Type B pancreatic cell (in vitro differentiated cells): ENCODE results near the gene TMEM213. TPM values are rescaled to one million over a fixed set of nuclear protein-coding genes. Genes with fewer than 3 reads are reported as not detected.

Experiments used
- DNase-seq: peaks from one replicate; pipeline ENCODE4 v3.0.0; 2021; ENCODE audit warnings: mixed read lengths; ENCODE audit not compliant: unreplicated experiment; ENCODE audit errors: extremely low spot score
- H3K27ac Mint-ChIP-seq: 2 replicates; pipeline ENCODE4 v1.8.0; 2021; ENCODE audit warnings: mild to moderate bottlenecking, mixed read lengths
- H3K27me3 Mint-ChIP-seq: 2 replicates; pipeline ENCODE4 v1.8.0; 2021; ENCODE audit warnings: mixed read lengths
- H3K36me3 Mint-ChIP-seq: 2 replicates; pipeline ENCODE4 v1.8.0; 2021; ENCODE audit warnings: mixed read lengths
- H3K4me1 Mint-ChIP-seq: one replicate; pipeline ENCODE4 v1.8.0; 2021; ENCODE audit warnings: mixed read lengths; ENCODE audit not compliant: unreplicated experiment
- H3K4me3 Mint-ChIP-seq: 2 replicates; pipeline ENCODE4 v1.8.0; 2021; ENCODE audit warnings: mild to moderate bottlenecking, mixed read lengths
- H3K9me3 Mint-ChIP-seq: 2 replicates; pipeline ENCODE4 v1.8.0; 2021; ENCODE audit warnings: mixed read lengths
- long read RNA-seq: library from polyadenylated mRNA; unstranded; transcript quantifications from one replicate; pipeline ENCODE4 v2.0.0, GENCODE V29; 2020
- total RNA-seq: library from RNA; stranded (reverse); gene quantifications from 2 replicates; pipeline ENCODE4 v1.2.1, GENCODE V29; 2021; ENCODE audit warnings: low replicate concordance
- TF ChIP-seq, protein P1 (sequence below): fragments of 200-600 bp; sonication (generic); conservative IDR thresholded peaks from 2 replicates; pipeline ENCODE4 v1.5.0; 2021; ENCODE audit warnings: antibody characterized with exemption, mild to moderate bottlenecking

TMEM213 gene, protein sequence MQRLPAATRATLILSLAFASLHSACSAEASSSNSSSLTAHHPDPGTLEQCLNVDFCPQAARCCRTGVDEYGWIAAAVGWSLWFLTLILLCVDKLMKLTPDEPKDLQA
- not detected in 2 replicates for total RNA-seq
- long read RNA-seq, result 0 reads

DNA sequence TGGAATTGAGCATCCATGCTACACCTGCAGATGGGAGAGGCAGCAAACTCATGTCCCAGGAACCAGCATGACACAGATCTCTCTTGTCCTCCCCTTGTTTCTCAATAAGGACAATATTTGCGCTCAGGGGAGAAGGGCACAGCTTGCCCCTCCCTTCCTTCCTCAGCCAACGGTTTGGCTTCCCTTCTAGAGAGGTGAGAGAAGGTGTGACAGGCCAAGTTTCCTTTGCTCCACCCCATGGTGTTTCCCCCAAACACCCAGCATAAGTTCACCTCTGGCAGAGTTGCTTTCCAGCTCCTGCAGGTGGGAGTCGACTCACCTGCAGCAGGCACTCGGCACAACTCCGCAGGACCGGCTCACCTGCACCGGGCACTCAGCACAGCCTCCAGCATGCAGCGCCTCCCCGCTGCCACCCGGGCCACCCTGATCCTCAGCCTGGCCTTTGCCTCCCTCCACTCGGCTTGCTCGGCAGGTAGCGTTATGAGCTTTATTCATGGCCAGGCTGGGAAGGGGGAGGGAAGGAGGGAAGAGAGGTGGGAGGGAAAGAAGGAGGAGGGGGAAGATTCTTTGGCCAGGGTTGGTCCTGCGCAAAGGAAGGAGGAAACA lies at the start of gene TMEM213, which contains the start of gene ATP6V0A4:
Gene TMEM213 (plus strand): TSS at position 280 of the 606 bp plus-strand sequence. CDS start 111 bp downstream, at position 391.
Gene ATP6V0A4 (minus strand): TSS at position 482 of the 606 bp plus-strand sequence. CDS start 26,949 bp downstream, outside the sequence.
- Mint-ChIP-seq H3K27ac (no peak within 1 kb of the TSS), H3K27me3 (peaks cover 14% of the 10 kb centered on the region), H3K4me1 (peaks cover 6% of the 10 kb centered on the region), H3K9me3 (no peaks in the 10 kb centered on the region), H3K4me3 (no peak within 1 kb of the TSS), H3K36me3 (no peaks in the 10 kb centered on the region)
- DNase-seq, result no peak
- TF ChIP-seq, protein P1, sequence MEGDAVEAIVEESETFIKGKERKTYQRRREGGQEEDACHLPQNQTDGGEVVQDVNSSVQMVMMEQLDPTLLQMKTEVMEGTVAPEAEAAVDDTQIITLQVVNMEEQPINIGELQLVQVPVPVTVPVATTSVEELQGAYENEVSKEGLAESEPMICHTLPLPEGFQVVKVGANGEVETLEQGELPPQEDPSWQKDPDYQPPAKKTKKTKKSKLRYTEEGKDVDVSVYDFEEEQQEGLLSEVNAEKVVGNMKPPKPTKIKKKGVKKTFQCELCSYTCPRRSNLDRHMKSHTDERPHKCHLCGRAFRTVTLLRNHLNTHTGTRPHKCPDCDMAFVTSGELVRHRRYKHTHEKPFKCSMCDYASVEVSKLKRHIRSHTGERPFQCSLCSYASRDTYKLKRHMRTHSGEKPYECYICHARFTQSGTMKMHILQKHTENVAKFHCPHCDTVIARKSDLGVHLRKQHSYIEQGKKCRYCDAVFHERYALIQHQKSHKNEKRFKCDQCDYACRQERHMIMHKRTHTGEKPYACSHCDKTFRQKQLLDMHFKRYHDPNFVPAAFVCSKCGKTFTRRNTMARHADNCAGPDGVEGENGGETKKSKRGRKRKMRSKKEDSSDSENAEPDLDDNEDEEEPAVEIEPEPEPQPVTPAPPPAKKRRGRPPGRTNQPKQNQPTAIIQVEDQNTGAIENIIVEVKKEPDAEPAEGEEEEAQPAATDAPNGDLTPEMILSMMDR, result no peak

DNA sequence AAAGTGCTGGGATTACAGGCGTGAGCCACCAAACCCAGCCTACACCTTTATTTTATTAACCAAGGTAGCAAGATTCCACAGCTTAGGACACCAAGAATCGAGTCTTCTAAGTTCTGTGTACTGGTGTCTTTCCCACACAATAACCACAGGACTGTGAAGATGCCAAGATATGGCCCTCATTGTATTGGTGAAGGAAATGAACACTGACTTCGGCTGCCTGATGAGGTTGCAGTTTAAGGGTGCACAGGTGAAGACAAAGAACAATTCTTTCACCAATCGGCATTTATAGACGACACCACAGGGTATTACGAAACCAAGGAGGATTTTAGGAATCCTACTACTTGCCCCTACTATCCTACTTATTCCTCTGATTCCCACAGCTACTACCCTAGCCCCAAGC lies 49.1 kb upstream of the TMEM213 start:
- peaks cover 20% of the 10 kb centered on the region for H3K4me1 Mint-ChIP-seq
- H3K9me3 Mint-ChIP-seq, result no peaks in the 10 kb centered on the region
- H3K27ac Mint-ChIP-seq, result no peak overlapping the region
- H3K4me3 Mint-ChIP-seq, result no peak overlapping the region
- H3K36me3 Mint-ChIP-seq, result no peaks in the 10 kb centered on the region
- no peaks in the 10 kb centered on the region for H3K27me3 Mint-ChIP-seq
- TF ChIP-seq, protein P1, result no peak
- no peak for DNase-seq

DNA sequence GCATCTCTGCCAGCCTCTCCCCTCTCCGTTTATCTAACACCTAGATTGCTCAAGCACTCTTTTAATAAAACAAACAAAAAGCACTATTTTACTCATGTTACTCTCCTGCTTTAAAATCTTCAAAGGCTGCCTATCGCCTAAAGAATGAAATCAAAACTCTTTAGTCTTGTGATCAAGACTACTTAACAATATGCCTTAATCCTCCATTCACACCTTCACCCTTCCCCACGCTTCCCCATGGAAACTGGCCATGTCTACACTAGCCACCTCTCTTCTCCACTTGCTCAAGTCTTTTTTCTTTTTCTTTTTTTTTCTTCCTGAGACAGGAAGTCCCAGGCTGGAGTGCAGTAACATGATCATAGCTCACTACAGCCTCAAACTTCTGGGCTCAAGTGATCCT lies 47.8 kb upstream of the TMEM213 start:
- Mint-ChIP-seq H3K36me3 (no peaks in the 10 kb centered on the region), H3K27ac (no peak overlapping the region)

DNA sequence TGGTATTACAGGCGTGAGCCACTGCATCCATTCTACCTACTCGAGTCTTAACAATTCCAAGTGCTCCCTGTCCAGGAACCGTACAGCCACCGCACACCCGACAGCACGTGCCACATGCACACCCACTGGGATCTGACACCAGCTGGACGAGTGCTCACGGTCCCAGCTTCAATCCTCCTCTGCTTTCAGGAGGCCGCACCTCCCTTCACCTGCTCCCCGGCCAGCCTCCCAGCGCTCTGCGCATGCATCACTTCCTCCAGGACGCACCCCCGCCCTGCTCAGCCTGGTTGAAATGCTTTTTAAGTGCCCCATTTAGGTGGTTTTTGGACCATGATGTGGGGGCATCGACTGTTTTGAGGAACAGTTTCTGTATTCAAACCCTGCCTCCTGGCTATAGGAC lies 47.3 kb upstream of the TMEM213 start:
- peaks cover 26% of the 10 kb centered on the region for H3K4me1 Mint-ChIP-seq
- H3K27me3 Mint-ChIP-seq, result no peaks in the 10 kb centered on the region
- DNase-seq, result no peak
- H3K27ac Mint-ChIP-seq, result no peak overlapping the region
- no peaks in the 10 kb centered on the region for H3K9me3 Mint-ChIP-seq
- H3K4me3 Mint-ChIP-seq, result no peak overlapping the region
- TF ChIP-seq, protein P1, result no peak
- H3K36me3 Mint-ChIP-seq, result no peaks in the 10 kb centered on the region

More for the DNA sequence above, 47.8 kb upstream of the TMEM213 start:
- no peaks in the 10 kb centered on the region for H3K27me3 Mint-ChIP-seq
- TF ChIP-seq, protein P1, result no peak
- DNase-seq, result no peak
- peaks cover 21% of the 10 kb centered on the region for H3K4me1 Mint-ChIP-seq
- H3K4me3 Mint-ChIP-seq, result no peak overlapping the region
- no peaks in the 10 kb centered on the region for H3K9me3 Mint-ChIP-seq

DNA sequence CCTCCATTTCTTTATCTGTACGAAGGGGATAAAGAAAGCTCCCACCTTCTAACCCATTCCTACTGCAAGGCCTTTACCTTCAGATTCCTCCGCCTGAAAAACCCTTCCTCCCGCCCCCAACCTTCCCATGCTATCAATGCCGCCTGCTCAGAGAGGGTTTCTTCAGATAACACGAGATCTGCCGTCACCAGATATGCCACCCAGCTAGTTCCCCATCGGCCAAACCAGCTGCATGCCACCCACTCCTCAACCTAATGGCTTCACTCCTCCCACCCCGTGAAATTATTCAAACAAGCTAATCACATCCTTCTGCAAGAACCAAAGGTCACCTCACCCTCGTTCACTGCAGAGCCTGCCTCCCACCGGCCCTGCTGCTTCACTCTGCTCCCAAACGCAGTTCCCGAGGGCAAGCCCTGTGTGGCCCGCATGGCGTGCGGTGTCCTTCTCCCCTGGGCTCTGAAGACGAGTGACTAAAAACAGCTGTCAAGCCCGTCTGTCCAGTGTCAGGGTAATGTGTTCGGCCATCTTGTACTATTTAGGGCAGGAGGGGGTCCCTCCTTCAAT lies 46.8 kb upstream of the TMEM213 start:
- TF ChIP-seq, protein P1, result no peak
- peaks cover 30% of the 10 kb centered on the region for H3K4me1 Mint-ChIP-seq
- no peaks in the 10 kb centered on the region for H3K36me3 Mint-ChIP-seq
- no peak for DNase-seq
- H3K27me3 Mint-ChIP-seq, result no peaks in the 10 kb centered on the region
- H3K9me3 Mint-ChIP-seq, result no peaks in the 10 kb centered on the region
- H3K27ac Mint-ChIP-seq, result no peak overlapping the region
- peak overlapping the region; percentile 43 for H3K4me3 Mint-ChIP-seq
